Lower lobe of right lung (tissue), 2 donors: ENCODE measurements around the gene TSSK2. TPM values are rescaled to one million over a fixed set of nuclear protein-coding genes. Genes with fewer than 3 reads are reported as not detected.

Experiments
- ATAC-seq, 2 donors: fragments of 200-7000 bp; cut with Tn5 transposase; one replicate each; pipeline ENCODE4 v1.9.1; 2020 to 2022; ENCODE audit warnings: mild to moderate bottlenecking in 2 of 2, moderate library complexity in 2 of 2
- DNase-seq: peaks from one replicate; pipeline ENCODE4 v3.0.0-alpha.2; 2020
- H3K27ac ChIP-seq: fragments of 200-600 bp; one replicate; pipeline ENCODE4 v1.8.0; 2022
- H3K27me3 ChIP-seq: fragments of 200-600 bp; one replicate; pipeline ENCODE4 v1.8.0; 2022; ENCODE audit warnings: low read depth
- H3K36me3 ChIP-seq: fragments of 200-600 bp; one replicate; pipeline ENCODE4 v1.8.0; 2022; ENCODE audit warnings: mild to moderate bottlenecking
- H3K4me1 ChIP-seq: fragments of 200-600 bp; one replicate; pipeline ENCODE4 v1.8.0; 2022
- H3K4me3 ChIP-seq: fragments of 200-600 bp; one replicate; pipeline ENCODE4 v1.8.0; 2022; ENCODE audit warnings: mild to moderate bottlenecking
- H3K9me3 ChIP-seq: fragments of 200-600 bp; one replicate; pipeline ENCODE4 v1.8.0; 2022
- intact Hi-C: fragments of 100-400 bp; cut with DNase I; formaldehyde crosslinking; loops from one replicate; pipeline ENCODE4 v1.11.0; 2022
- total RNA-seq: library from RNA; stranded (reverse); fragmentation: NEBNext Ultra II Directional; extraction: Animal tissue kit (Norgen Biotek cat#: 25700); gene quantifications from one replicate; pipeline ENCODE4 v1.2.1, GENCODE V29; 2021
- TF ChIP-seq, protein P1 (sequence below): fragments of 200-600 bp; IDR thresholded peaks from one replicate; pipeline ENCODE4 v1.8.0; 2022; ENCODE audit warnings: antibody characterized with exemption, mild to moderate bottlenecking
- donor health status: DM: no; HTN: yes; CAD: no; lungs with severe emphysema.

TSSK2 gene
- total RNA-seq, 1 donor from 2014 or later = not detected

DNA sequence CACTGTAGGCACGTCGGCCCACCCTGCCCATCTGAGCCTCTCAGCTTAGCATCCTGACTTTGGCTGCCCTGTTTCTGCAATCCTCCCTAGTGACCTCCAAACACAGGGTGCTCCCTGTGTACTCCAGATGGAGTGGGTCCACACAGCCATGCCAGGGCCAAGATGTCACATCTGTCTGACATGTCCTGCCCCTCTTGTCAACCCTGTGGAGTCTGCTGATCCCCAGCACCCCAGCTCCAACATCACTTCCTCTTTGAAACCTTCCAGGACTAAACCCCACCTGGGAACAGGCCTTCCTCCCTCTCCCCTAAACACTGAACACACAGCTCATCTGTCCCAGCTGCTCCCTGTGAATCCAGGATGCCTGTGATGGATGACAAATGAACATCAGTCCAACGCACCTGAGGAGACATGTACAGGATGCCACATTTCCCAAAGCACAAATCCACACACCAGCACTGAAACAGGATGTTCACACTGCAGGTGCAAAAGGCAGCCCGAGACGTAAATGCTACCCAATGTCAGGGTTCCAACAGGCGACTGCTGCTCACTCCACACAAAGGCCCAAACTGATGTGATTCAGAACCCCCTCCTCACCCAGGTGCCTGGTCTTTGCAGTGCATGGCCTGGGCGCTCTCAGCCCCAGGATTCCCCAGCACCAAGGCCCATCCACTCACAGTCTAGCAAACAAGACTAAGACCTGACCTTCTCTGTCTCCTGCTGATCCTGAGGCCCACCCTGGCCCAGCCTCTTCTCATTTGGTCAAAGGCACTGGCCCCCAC, 2.0 kb upstream of the TSSK2 start:
- Histone ChIP-seq H3K36me3 (peaks cover 18% of the 10 kb centered on the region), H3K27me3 (no peaks in the 10 kb centered on the region), H3K4me3 (no peak overlapping the region), H3K4me1 (no peaks in the 10 kb centered on the region), H3K27ac (no peak overlapping the region), H3K9me3 (no peaks in the 10 kb centered on the region)
- no peak for DNase-seq
- TF ChIP-seq, protein P1, sequence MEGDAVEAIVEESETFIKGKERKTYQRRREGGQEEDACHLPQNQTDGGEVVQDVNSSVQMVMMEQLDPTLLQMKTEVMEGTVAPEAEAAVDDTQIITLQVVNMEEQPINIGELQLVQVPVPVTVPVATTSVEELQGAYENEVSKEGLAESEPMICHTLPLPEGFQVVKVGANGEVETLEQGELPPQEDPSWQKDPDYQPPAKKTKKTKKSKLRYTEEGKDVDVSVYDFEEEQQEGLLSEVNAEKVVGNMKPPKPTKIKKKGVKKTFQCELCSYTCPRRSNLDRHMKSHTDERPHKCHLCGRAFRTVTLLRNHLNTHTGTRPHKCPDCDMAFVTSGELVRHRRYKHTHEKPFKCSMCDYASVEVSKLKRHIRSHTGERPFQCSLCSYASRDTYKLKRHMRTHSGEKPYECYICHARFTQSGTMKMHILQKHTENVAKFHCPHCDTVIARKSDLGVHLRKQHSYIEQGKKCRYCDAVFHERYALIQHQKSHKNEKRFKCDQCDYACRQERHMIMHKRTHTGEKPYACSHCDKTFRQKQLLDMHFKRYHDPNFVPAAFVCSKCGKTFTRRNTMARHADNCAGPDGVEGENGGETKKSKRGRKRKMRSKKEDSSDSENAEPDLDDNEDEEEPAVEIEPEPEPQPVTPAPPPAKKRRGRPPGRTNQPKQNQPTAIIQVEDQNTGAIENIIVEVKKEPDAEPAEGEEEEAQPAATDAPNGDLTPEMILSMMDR = no peak
- intact Hi-C loops = no loop called here
- ATAC-seq = no peak

- H3K4me1 ChIP-seq = no peaks in the 10 kb centered on the region
- TF ChIP-seq, protein P1 = no peak
- H3K9me3 ChIP-seq = no peaks in the 10 kb centered on the region
- no peak overlapping the region for H3K4me3 ChIP-seq
- no peaks in the 10 kb centered on the region for H3K27me3 ChIP-seq
- peaks cover 26% of the 10 kb centered on the region for H3K36me3 ChIP-seq
- DNase-seq (no peak), ATAC-seq (no peak)
- no peak overlapping the region for H3K27ac ChIP-seq
- intact Hi-C loops = no loop called here
Observed at GRCh38 chr22:19129871-19130270, 1.2 kb upstream of the TSSK2 start.

- Histone ChIP-seq H3K36me3 (peaks cover 40% of the 10 kb centered on the region), H3K4me1 (no peaks in the 10 kb centered on the region), H3K4me3 (no peak overlapping the region), H3K27ac (no peak overlapping the region), H3K27me3 (no peaks in the 10 kb centered on the region), H3K9me3 (no peaks in the 10 kb centered on the region)
- ATAC-seq = no peak
- TF ChIP-seq, protein P1 = no peak
- intact Hi-C loops = no loop called here
- DNase-seq = no peak
Observed at GRCh38 chr22:19131685-19132015, 542 bp downstream of the TSSK2 start.

DNA sequence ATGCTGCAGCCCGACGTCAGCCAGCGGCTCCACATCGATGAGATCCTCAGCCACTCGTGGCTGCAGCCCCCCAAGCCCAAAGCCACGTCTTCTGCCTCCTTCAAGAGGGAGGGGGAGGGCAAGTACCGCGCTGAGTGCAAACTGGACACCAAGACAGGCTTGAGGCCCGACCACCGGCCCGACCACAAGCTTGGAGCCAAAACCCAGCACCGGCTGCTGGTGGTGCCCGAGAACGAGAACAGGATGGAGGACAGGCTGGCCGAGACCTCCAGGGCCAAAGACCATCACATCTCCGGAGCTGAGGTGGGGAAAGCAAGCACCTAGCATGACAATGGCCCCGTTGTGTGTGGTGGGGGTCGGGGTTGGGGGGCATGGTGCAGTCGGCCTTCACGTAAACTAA, 1.0 kb downstream of the TSSK2 start:
- H3K27ac ChIP-seq = no peak overlapping the region
- no peak overlapping the region for H3K4me3 ChIP-seq
- no peaks in the 10 kb centered on the region for H3K27me3 ChIP-seq
- intact Hi-C loops = no loop called here
- TF ChIP-seq, protein P1 = no peak
- DNase-seq (no peak), ATAC-seq (no peak)
- H3K9me3 ChIP-seq = no peaks in the 10 kb centered on the region
- H3K4me1 ChIP-seq = no peaks in the 10 kb centered on the region
- peaks cover 46% of the 10 kb centered on the region for H3K36me3 ChIP-seq

DNA sequence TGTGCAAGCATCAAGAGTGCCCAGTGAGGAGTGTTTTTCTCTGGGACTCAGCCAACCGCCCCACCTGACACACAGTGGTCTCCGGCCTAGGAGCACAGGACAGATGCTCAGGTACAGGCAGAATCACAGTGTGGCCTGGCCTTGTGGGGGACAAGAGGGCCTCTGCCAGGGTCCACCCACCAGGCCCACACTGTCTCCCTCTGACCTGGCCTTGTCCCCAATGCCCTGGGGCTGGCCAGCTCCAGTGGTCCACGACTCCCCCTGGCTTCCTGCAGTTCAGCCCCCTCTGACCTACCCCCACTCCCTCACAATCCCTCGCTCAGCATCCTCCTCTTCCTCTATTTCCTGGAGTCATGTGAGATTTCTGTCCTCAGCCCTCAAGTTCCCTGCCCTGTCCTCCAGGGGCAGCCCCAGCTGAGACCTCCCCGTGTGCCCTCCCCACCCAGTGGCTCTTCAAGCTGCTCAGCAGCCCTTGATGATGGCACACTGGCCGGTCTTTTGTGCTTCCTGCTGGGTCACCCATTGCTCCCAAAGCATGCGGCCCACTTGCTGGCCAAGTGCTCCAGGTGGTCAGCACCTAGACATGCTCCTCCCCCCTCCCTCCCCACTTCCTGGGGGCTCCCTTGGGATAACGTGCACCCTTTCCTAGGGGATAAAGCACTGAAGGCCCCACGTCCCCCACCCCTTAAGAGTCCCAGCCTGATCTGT, 1.7 kb downstream of the TSSK2 start:
- DNase-seq (no peak), ATAC-seq (no peak)
- Histone ChIP-seq H3K4me1 (no peaks in the 10 kb centered on the region), H3K27me3 (no peaks in the 10 kb centered on the region), H3K4me3 (no peak overlapping the region), H3K9me3 (no peaks in the 10 kb centered on the region), H3K36me3 (peaks cover 52% of the 10 kb centered on the region), H3K27ac (no peak overlapping the region)
- TF ChIP-seq, protein P1 = no peak
- intact Hi-C loops = no loop called here
